ENCODE measurements around the gene WASF2. TPM values are rescaled to one million over a fixed set of nuclear protein-coding genes. Genes with fewer than 3 reads are reported as not detected.

WASF2 gene
- total RNA-seq, 1 donor from 2014 or later = 113 TPM

GRCh38 chr1:27366113-27366410, 123.9 kb downstream of the WASF2 start:
- TF ChIP-seq CTCF (conservative IDR thresholded peaks at IDR 0.05) = no peak
- H3K9me3 Mint-ChIP-seq = no peaks in the 10 kb centered on the region
- peak; percentile 87 for DNase-seq (ENCODE audit: extremely low spot score, unreplicated experiment)
- no peaks in the 10 kb centered on the region for H3K27me3 Mint-ChIP-seq
- no peaks in the 10 kb centered on the region for H3K36me3 Mint-ChIP-seq
- H3K4me1 Mint-ChIP-seq (ENCODE audit: unreplicated experiment) = peaks cover 28% of the 10 kb centered on the region
- H3K27ac Mint-ChIP-seq = peak overlapping the region; percentile 99
- peak overlapping the region; percentile 95 for H3K4me3 Mint-ChIP-seq

- Mint-ChIP-seq H3K9me3 (no peaks in the 10 kb centered on the region), H3K36me3 (no peaks in the 10 kb centered on the region), H3K4me1 (ENCODE audit: unreplicated experiment) (peaks cover 28% of the 10 kb centered on the region), H3K4me3 (peak overlapping the region; percentile 95), H3K27ac (peak overlapping the region; percentile 99), H3K27me3 (no peaks in the 10 kb centered on the region)
- DNase-seq (ENCODE audit: extremely low spot score, unreplicated experiment) = peak; percentile 85
- no peak for TF ChIP-seq CTCF (conservative IDR thresholded peaks at IDR 0.05)
Observed at GRCh38 chr1:27365372-27366112, 124.4 kb downstream of the WASF2 start.

- TF ChIP-seq CTCF (conservative IDR thresholded peaks at IDR 0.05) = no peak
- H3K4me3 Mint-ChIP-seq = peak overlapping the region; percentile 95
- H3K9me3 Mint-ChIP-seq = no peaks in the 10 kb centered on the region
- H3K27me3 Mint-ChIP-seq = peaks cover 4% of the 10 kb centered on the region
- DNase-seq (ENCODE audit: extremely low spot score, unreplicated experiment) = no peak
- peak overlapping the region; percentile 99 for H3K27ac Mint-ChIP-seq
- H3K4me1 Mint-ChIP-seq (ENCODE audit: unreplicated experiment) = peaks cover 31% of the 10 kb centered on the region
- H3K36me3 Mint-ChIP-seq = peaks cover under 1% of the 10 kb centered on the region
Observed at GRCh38 chr1:27364696-27365371, 125.1 kb downstream of the WASF2 start.

GRCh38 chr1:27363766-27364695, 125.9 kb downstream of the WASF2 start:
- H3K9me3 Mint-ChIP-seq = no peaks in the 10 kb centered on the region
- H3K36me3 Mint-ChIP-seq = peaks cover 5% of the 10 kb centered on the region
- H3K4me3 Mint-ChIP-seq = peak overlapping the region; percentile 44
- peaks cover 35% of the 10 kb centered on the region for H3K4me1 Mint-ChIP-seq (ENCODE audit: unreplicated experiment)
- H3K27ac Mint-ChIP-seq = peak overlapping the region; percentile 53
- no peak for TF ChIP-seq CTCF (conservative IDR thresholded peaks at IDR 0.05)
- peaks cover 12% of the 10 kb centered on the region for H3K27me3 Mint-ChIP-seq
- no peak for DNase-seq (ENCODE audit: extremely low spot score, unreplicated experiment)

GRCh38 chr1:27361553-27361952, 128.4 kb downstream of the WASF2 start:
- Mint-ChIP-seq H3K4me3 (no peak overlapping the region), H3K27me3 (peaks cover 20% of the 10 kb centered on the region), H3K36me3 (peaks cover 8% of the 10 kb centered on the region), H3K4me1 (ENCODE audit: unreplicated experiment) (peaks cover 25% of the 10 kb centered on the region), H3K27ac (no peak overlapping the region), H3K9me3 (no peaks in the 10 kb centered on the region)
- TF ChIP-seq CTCF (conservative IDR thresholded peaks at IDR 0.05) = no peak
- no peak for DNase-seq (ENCODE audit: extremely low spot score, unreplicated experiment)

Data from type B pancreatic cell (in vitro differentiated cells).